ENCODE measurements around the gene DRAXIN.

DNA sequence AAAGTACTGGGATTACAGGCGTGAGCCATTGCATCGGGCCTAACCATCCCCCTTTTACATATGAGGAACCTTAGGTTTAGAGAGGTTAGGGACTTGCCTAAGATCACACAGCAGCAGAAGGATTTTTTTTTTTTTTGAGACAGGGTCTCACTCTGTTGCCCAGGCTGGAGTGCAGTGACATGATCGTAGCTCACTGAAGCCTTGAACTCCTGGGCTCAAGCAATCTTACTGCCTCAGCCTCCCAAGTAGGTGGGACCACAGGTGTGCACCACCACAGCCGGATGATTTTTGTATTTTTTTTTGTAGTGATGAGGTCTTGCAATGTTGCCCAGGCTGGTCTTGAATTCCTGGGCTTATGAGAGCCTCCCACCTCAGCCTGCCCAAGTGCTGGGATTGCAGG is 68.3 kb downstream of the DRAXIN start:
- TF ChIP-seq, protein P1, sequence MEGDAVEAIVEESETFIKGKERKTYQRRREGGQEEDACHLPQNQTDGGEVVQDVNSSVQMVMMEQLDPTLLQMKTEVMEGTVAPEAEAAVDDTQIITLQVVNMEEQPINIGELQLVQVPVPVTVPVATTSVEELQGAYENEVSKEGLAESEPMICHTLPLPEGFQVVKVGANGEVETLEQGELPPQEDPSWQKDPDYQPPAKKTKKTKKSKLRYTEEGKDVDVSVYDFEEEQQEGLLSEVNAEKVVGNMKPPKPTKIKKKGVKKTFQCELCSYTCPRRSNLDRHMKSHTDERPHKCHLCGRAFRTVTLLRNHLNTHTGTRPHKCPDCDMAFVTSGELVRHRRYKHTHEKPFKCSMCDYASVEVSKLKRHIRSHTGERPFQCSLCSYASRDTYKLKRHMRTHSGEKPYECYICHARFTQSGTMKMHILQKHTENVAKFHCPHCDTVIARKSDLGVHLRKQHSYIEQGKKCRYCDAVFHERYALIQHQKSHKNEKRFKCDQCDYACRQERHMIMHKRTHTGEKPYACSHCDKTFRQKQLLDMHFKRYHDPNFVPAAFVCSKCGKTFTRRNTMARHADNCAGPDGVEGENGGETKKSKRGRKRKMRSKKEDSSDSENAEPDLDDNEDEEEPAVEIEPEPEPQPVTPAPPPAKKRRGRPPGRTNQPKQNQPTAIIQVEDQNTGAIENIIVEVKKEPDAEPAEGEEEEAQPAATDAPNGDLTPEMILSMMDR (IDR thresholded peaks at IDR 0.05) = no peak
- TF ChIP-seq POLR2A (IDR thresholded peaks at IDR 0.05) = no peak
